K562 (cell line): ENCODE results near the gene BLVRA. TPM values are rescaled to one million over a fixed set of nuclear protein-coding genes. Genes with fewer than 3 reads are reported as not detected.

ENCODE experiments used
- ATAC-seq: fragments of 200-7000 bp; cut with Tn5 transposase; 3 replicates; pipeline ENCODE4 v1.9.1; 2020; ENCODE audit warnings: moderate library complexity
- BruUV-seq: library from RNA; stranded (reverse); fragments of 400-500 nt; replicated peaks from 2 replicates; lab custom pipeline; 2021; lab: Mats Ljungman, UMichigan
- CTCF ChIA-PET: fragments of 300-600 bp; formaldehyde crosslinking; extraction: SDS; loops from one replicate; lab custom pipeline; 2021; ENCODE audit warnings: low intra/inter-chr PET ratio; lab: Yijun Ruan, JAX
- POLR2A ChIA-PET: fragments of 300-600, 350-650 bp; sonication (Branson Sonifier 250); formaldehyde crosslinking; extraction: SDS; loops from one replicate; lab custom pipeline; 2021; ENCODE audit warnings: antibody characterized with exemption, inconsistent platforms; lab: Yijun Ruan, JAX
- DNase-seq, 4 experiments: peaks; one replicate each; pipeline versions ENCODE4 v3.0.0 to v3.0.0-alpha.2; 2011 to 2018; ENCODE audit warnings: low spot score in 3 of 4, mixed read lengths in 3 of 4; ENCODE audit errors: extremely low read depth in 1 of 4
- FAIRE-seq: peaks from 2 replicates; lab custom pipeline; 2011; peaks lifted over from hg19 to GRCh38; lab: Jason Lieb, UNC
- H2AFZ ChIP-seq: 2 replicates; pipeline ENCODE4 v1.6.0; 2011; ENCODE audit warnings: low read depth, low read length, control low read depth, inconsistent platforms
- H3K27ac ChIP-seq: fragments of 200-600 bp; 3 replicates; pipeline ENCODE4 v1.8.0; 2011; ENCODE audit warnings: low read depth, mild to moderate bottlenecking, control low read depth, inconsistent platforms, low read length, moderate library complexity, mixed read lengths; ENCODE audit errors: extremely low read depth
- H3K27me3 ChIP-seq, 2 experiments: fragments of 300-600 bp in 1 of 2; 2 replicates in 1 of 2; 3 replicates in 1 of 2; pipeline versions ENCODE4 v1.6.0 to v1.8.0; 2011; ENCODE audit warnings: inconsistent platforms in 2 of 2, low read length in 2 of 2, mild to moderate bottlenecking in 1 of 2, mixed read lengths in 1 of 2, moderate library complexity in 1 of 2; ENCODE audit not compliant: control insufficient read depth in 2 of 2, insufficient read depth in 2 of 2
- H3K36me3 ChIP-seq: fragments of 300-600 bp; 3 replicates; pipeline ENCODE4 v1.8.0; 2011; ENCODE audit warnings: mild to moderate bottlenecking, low read length, inconsistent platforms; ENCODE audit not compliant: control insufficient read depth, insufficient read depth
- H3K4me1 ChIP-seq, 2 experiments: fragments of 200-600 bp in 1 of 2; replicated peaks in 1 of 2; 2 replicates in 1 of 2; 3 replicates in 1 of 2; pipeline versions ENCODE4 v1.5.1 to v1.8.0; 2011; ENCODE audit warnings: inconsistent platforms in 2 of 2, low read length in 2 of 2, mild to moderate bottlenecking in 1 of 2, mixed read lengths in 1 of 2, moderate library complexity in 1 of 2; ENCODE audit not compliant: control insufficient read depth in 2 of 2, insufficient read depth in 2 of 2
- H3K4me2 ChIP-seq: 2 replicates; pipeline ENCODE4 v1.6.1; 2011; ENCODE audit warnings: low read length, control low read depth, inconsistent platforms, mixed read lengths; ENCODE audit not compliant: insufficient read depth
- H3K4me3 ChIP-seq: fragments of 200-600 bp; sonication (generic), shearing (Covaris generic); 2 replicates; pipeline ENCODE4 v1.5.1; 2016; ENCODE audit warnings: control low read depth, inconsistent platforms
- H3K79me2 ChIP-seq: fragments of 200-600 bp; 3 replicates; pipeline ENCODE4 v1.8.0; 2011; ENCODE audit warnings: low read length, inconsistent platforms; ENCODE audit not compliant: control insufficient read depth, insufficient read depth
- H3K9ac ChIP-seq, 2 experiments: 2 replicates each; pipeline versions ENCODE4 v1.6.0 to v1.6.1; 2011; ENCODE audit warnings: low read depth in 2 of 2, low read length in 2 of 2, control low read depth in 1 of 2, inconsistent platforms in 1 of 2, mild to moderate bottlenecking in 1 of 2, mixed read lengths in 1 of 2; ENCODE audit not compliant: insufficient read depth in 1 of 2
- H3K9me1 ChIP-seq: one replicate; pipeline ENCODE4 v1.6.0; 2011; ENCODE audit warnings: inconsistent platforms, mild to moderate bottlenecking, low read length, moderate library complexity; ENCODE audit not compliant: control insufficient read depth, insufficient read depth
- H3K9me3 ChIP-seq: replicated peaks from 2 replicates; pipeline ENCODE4 v1.5.1; 2011; ENCODE audit warnings: low read depth, low read length, inconsistent platforms; ENCODE audit not compliant: control insufficient read depth, insufficient read depth
- H4K20me1 ChIP-seq: replicated peaks from 2 replicates; pipeline ENCODE4 v1.6.1; 2011; ENCODE audit warnings: low read length, inconsistent platforms, mixed read lengths; ENCODE audit not compliant: control insufficient read depth, insufficient read depth
- ATF1 ChIP-seq, 2 experiments: fragments of 450-650 bp in 1 of 2; IDR thresholded peaks; 2 replicates each; pipeline ENCODE4 v1.6.1; 2016; ENCODE audit warnings: missing compliant biosample characterization in 1 of 2, missing genetic modification characterization in 1 of 2
- CBFA2T3 ChIP-seq: fragments of 450-650 bp; IDR thresholded peaks from 2 replicates; pipeline ENCODE4 v1.6.1; 2017
- ELF4 ChIP-seq: fragments of 450-650 bp; formaldehyde crosslinking; IDR thresholded peaks from 2 replicates; pipeline ENCODE4 v1.4.0; 2022; ENCODE audit warnings: missing genetic modification characterization
- HDAC3 ChIP-seq: fragments of 450-650 bp; IDR thresholded peaks from 2 replicates; pipeline ENCODE4 v1.6.1; 2018; ENCODE audit warnings: borderline replicate concordance, mild to moderate bottlenecking, moderate library complexity; ENCODE audit not compliant: partially characterized antibody
- NBN ChIP-seq: fragments of 450-650 bp; IDR thresholded peaks from 2 replicates; pipeline ENCODE4 v1.6.1; 2016; ENCODE audit warnings: low read depth, mild to moderate bottlenecking
- PPARD ChIP-seq: fragments of 250-450 bp; sonication (Bioruptor Pico); IDR thresholded peaks from 2 replicates; pipeline ENCODE4 v1.8.0; 2022; ENCODE audit warnings: inconsistent platforms, mild to moderate bottlenecking, moderate library complexity
- RBM25 ChIP-seq: fragments of 200-400 bp; formaldehyde crosslinking; IDR thresholded peaks from 2 replicates; pipeline ENCODE4 v1.6.1; 2018; ENCODE audit warnings: low read length, low read depth, moderate library complexity; ENCODE audit not compliant: severe bottlenecking
- SMAD4 ChIP-seq: fragments of 250-450 bp; sonication (Bioruptor Pico); conservative IDR thresholded peaks from 2 replicates; pipeline ENCODE4 v1.8.0; 2021; ENCODE audit warnings: inconsistent platforms, mild to moderate bottlenecking, moderate library complexity
- SMARCE1 ChIP-seq: fragments of 450-650 bp; IDR thresholded peaks from 2 replicates; pipeline ENCODE4 v1.7.1; 2016; ENCODE audit warnings: mild to moderate bottlenecking
- ZNF174 ChIP-seq: fragments of 250-450 bp; sonication (Bioruptor Pico); IDR thresholded peaks from 2 replicates; pipeline ENCODE4 v1.4.0; 2020; ENCODE audit warnings: mild to moderate bottlenecking
- WGBS: fragments of 100-300 bp; shearing (Covaris generic); methylation state at CpG from one replicate; pipeline ENCODE4 v1.1.6; 2016; ENCODE audit warnings: low coverage, mixed read lengths; ENCODE audit not compliant: insufficient coverage; ENCODE audit errors: missing lambda C conversion rate; 5-methylcytosine and 5-hydroxymethylcytosine counted together
- in situ Hi-C: fragments of 300-500 bp; cut with MboI; formaldehyde crosslinking; loops from 4 replicates; pipeline ENCODE4 v1.15.0; 2018; ENCODE audit warnings: inconsistent platforms, mixed read lengths
- intact Hi-C: fragments of 100-400 bp; cut with micrococcal nuclease; formaldehyde crosslinking; loops from 2 replicates; pipeline ENCODE4 v1.14.2; 2022
- polyA plus RNA-seq, 8 experiments: library from polyadenylated mRNA; depleted of rRNA in 4 of 8; stranded (reverse) in 5 of 8; unstranded in 3 of 8; fragments of >200 nt; fragmentation: Nextera tagmentation in 2 of 8; fragmentation: Illumina TruSeq in 1 of 8; extraction: Ambion mirVana in 2 of 8; extraction: Trizol in 1 of 8; gene quantifications; 2 replicates each; pipeline versions ENCODE4 v1.2.1 to v1.2.3, GENCODE V29; 2011 to 2014; ENCODE audit warnings: inconsistent platforms in 1 of 8, missing spikeins in 1 of 8
- total RNA-seq, 7 experiments: library from RNA; depleted of rRNA in 6 of 7; stranded (reverse); fragments of >200 nt in 6 of 7; fragmentation: Illumina TruSeq in 2 of 7; extraction: Trizol in 2 of 7; gene quantifications; 2 replicates each; pipeline versions ENCODE4 v1.2.1 to v1.2.3, GENCODE V29; 2011 to 2021; ENCODE audit warnings: low replicate concordance in 1 of 7
- TF ChIP-seq, protein P1 (sequence below): IDR thresholded peaks from 2 replicates; pipeline ENCODE4 v1.6.1; 2014; ENCODE audit warnings: antibody characterized with exemption
- TF ChIP-seq, protein P2 (sequence below): sonication (generic); formaldehyde crosslinking; IDR thresholded peaks from 2 replicates; pipeline ENCODE4 v1.8.1; 2023; ENCODE audit warnings: mild to moderate bottlenecking, missing genetic modification reagents
- TF ChIP-seq, protein P3 (sequence below): fragments of 250-450 bp; sonication (Bioruptor Pico); IDR thresholded peaks from 2 replicates; pipeline ENCODE4 v1.8.0; 2021; ENCODE audit warnings: mild to moderate bottlenecking, moderate library complexity

BLVRA gene
- total and polyA plus RNA-seq, 9 of the 15 experiments (the other 6 are each of a cell fraction or from before 2014, with no cell fraction given), result 48.5 to 147 (median 61.5) TPM

GRCh38 chr7:43750016-43750887 is 8.2 kb upstream of the BLVRA start:
- POLR2A ChIA-PET, result interaction anchor here (0.5 to 2.0 kb wide), 4 partner anchors 12 to 20 kb away, joined by 3 to 9 read pairs (median 4); no protein-coding TSS in a partner anchor
- Histone ChIP-seq H4K20me1 (no peaks in the 10 kb centered on the region), H3K4me1 (peaks cover 19 to 28% of the 10 kb centered on the region in 2 experiments), H3K4me2 (peak overlapping the region; percentile 53; the same call in 1 of the 2 replicates), H3K9ac (peak overlapping the region; percentile 25 to 71), H3K9me1 (no peaks in the 10 kb centered on the region), H2AFZ (peak overlapping the region; percentile 44), H3K36me3 (no peaks in the 10 kb centered on the region), H3K27me3 (no peaks in the 10 kb centered on the region), H3K79me2 (no peaks in the 10 kb centered on the region), H3K9me3 (no peaks in the 10 kb centered on the region), H3K27ac (peak overlapping the region; percentile 28; the same call in 2 of the 3 replicates), H3K4me3 (no peak overlapping the region)
- DNase-seq, result peak in 2 of 4 experiments; percentile 71 to 76
- peak; percentile 85 for FAIRE-seq
- BruUV-seq, result no TSS peak
- CTCF ChIA-PET, result no interaction called here
- intact Hi-C loops, result loop anchor here (2.0 kb wide), 1 partner anchor 13 kb away; no protein-coding TSS in a partner anchor
- WGBS, result 4% methylated on average over 12 of the region's 14 CpGs
- in situ Hi-C loops, result no loop called here
- ATAC-seq, result peak; percentile 80
- TF ChIP-seq SMARCE1 (peak; percentile 84; the same call in 1 of the 2 replicates), RBM25 (no peak), NBN (peak; percentile 27; the same call in 1 of the 2 replicates), ATF1 (CRISPR knock-in tag; IDR thresholded peaks at IDR 0.05) (no peak), ATF1 (tag; IDR thresholded peaks at IDR 0.05) (no peak), PPARD (CRISPR knock-in tag) (no peak), SMAD4 (CRISPR knock-in tag) (0 out of 2 replicates have a peak, but pooled peaks have one; percentile 66), ZNF174 (CRISPR knock-in tag) (no peak), CBFA2T3 (peak; percentile 93), ELF4 (no peak), HDAC3 (peak; percentile 57)
- TF ChIP-seq, protein P1, sequence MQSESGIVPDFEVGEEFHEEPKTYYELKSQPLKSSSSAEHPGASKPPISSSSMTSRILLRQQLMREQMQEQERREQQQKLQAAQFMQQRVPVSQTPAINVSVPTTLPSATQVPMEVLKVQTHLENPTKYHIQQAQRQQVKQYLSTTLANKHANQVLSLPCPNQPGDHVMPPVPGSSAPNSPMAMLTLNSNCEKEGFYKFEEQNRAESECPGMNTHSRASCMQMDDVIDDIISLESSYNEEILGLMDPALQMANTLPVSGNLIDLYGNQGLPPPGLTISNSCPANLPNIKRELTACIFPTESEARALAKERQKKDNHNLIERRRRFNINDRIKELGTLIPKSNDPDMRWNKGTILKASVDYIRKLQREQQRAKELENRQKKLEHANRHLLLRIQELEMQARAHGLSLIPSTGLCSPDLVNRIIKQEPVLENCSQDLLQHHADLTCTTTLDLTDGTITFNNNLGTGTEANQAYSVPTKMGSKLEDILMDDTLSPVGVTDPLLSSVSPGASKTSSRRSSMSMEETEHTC, result no peak
- TF ChIP-seq, protein P2, sequence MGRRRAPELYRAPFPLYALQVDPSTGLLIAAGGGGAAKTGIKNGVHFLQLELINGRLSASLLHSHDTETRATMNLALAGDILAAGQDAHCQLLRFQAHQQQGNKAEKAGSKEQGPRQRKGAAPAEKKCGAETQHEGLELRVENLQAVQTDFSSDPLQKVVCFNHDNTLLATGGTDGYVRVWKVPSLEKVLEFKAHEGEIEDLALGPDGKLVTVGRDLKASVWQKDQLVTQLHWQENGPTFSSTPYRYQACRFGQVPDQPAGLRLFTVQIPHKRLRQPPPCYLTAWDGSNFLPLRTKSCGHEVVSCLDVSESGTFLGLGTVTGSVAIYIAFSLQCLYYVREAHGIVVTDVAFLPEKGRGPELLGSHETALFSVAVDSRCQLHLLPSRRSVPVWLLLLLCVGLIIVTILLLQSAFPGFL (CRISPR knock-in tag), result no peak
- TF ChIP-seq, protein P3, sequence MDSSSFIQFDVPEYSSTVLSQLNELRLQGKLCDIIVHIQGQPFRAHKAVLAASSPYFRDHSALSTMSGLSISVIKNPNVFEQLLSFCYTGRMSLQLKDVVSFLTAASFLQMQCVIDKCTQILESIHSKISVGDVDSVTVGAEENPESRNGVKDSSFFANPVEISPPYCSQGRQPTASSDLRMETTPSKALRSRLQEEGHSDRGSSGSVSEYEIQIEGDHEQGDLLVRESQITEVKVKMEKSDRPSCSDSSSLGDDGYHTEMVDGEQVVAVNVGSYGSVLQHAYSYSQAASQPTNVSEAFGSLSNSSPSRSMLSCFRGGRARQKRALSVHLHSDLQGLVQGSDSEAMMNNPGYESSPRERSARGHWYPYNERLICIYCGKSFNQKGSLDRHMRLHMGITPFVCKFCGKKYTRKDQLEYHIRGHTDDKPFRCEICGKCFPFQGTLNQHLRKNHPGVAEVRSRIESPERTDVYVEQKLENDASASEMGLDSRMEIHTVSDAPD (CRISPR knock-in tag), result no peak
